GM21737 (cell line): ENCODE results near the gene DKKL1.

Experiments
- ATAC-seq: cut with Tn5 transposase; IDR thresholded peaks from one replicate; pipeline ENCODE4 v1.9.1; 2021; ENCODE audit warnings: mild to moderate bottlenecking, moderate library complexity; ENCODE audit not compliant: unreplicated experiment

DKKL1 gene

GRCh38 chr19:49337267-49338022 lies 26.2 kb upstream of the DKKL1 start:
- ATAC-seq, result no peak

- no peak for ATAC-seq
Measured at GRCh38 chr19:49338023-49338677, 25.5 kb upstream of the DKKL1 start.

GRCh38 chr19:49338691-49339300 lies 24.9 kb upstream of the DKKL1 start:
- no peak for ATAC-seq

- ATAC-seq, result no peak
Measured at GRCh38 chr19:49339301-49340068, 24.2 kb upstream of the DKKL1 start.

- peak; percentile 58 for ATAC-seq
Measured at GRCh38 chr19:49340069-49340864, 23.4 kb upstream of the DKKL1 start.

GRCh38 chr19:49340865-49341718 lies 22.6 kb upstream of the DKKL1 start:
- no peak for ATAC-seq

GRCh38 chr19:49342291-49342721 lies 21.4 kb upstream of the DKKL1 start:
- no peak for ATAC-seq

GRCh38 chr19:49343123-49343522 lies 20.6 kb upstream of the DKKL1 start:
- ATAC-seq, result no peak

- no peak for ATAC-seq
Measured at GRCh38 chr19:49344505-49345423, 18.9 kb upstream of the DKKL1 start.

- ATAC-seq, result no peak
Measured at GRCh38 chr19:49347191-49347590, 16.5 kb upstream of the DKKL1 start.

GRCh38 chr19:49347835-49348234 lies 15.8 kb upstream of the DKKL1 start:
- no peak for ATAC-seq

- ATAC-seq, result no peak
Measured at GRCh38 chr19:49348305-49349189, 15.1 kb upstream of the DKKL1 start.

- no peak for ATAC-seq
Measured at GRCh38 chr19:49349567-49349966, 14.1 kb upstream of the DKKL1 start.

- ATAC-seq, result no peak
Measured at GRCh38 chr19:49355909-49356353, 7.7 kb upstream of the DKKL1 start.

- ATAC-seq, result no peak
Measured at GRCh38 chr19:49356382-49356781, 7.3 kb upstream of the DKKL1 start.

GRCh38 chr19:49357186-49357585 lies 6.5 kb upstream of the DKKL1 start:
- no peak for ATAC-seq
